Nephron progenitor cell (in vitro differentiated cells): Measurements from ENCODE around the gene LRRC34.

Experiments used
- DNase-seq: peaks from one replicate; pipeline ENCODE4 v3.0.0; 2021
- H3K27ac Mint-ChIP-seq: 2 replicates; pipeline ENCODE4 v1.8.0; 2021; ENCODE audit warnings: mild to moderate bottlenecking, moderate library complexity, mixed read lengths
- H3K27me3 Mint-ChIP-seq: 2 replicates; pipeline ENCODE4 v1.8.0; 2021; ENCODE audit warnings: mild to moderate bottlenecking, low read depth, mixed read lengths; ENCODE audit not compliant: poor library complexity
- H3K36me3 Mint-ChIP-seq: 2 replicates; pipeline ENCODE4 v1.8.0; 2021; ENCODE audit warnings: low read depth, mixed read lengths
- H3K4me1 Mint-ChIP-seq: 2 replicates; pipeline ENCODE4 v1.8.0; 2021; ENCODE audit warnings: mixed read lengths
- H3K4me3 Mint-ChIP-seq: 2 replicates; pipeline ENCODE4 v1.8.0; 2021; ENCODE audit warnings: mild to moderate bottlenecking, moderate library complexity, mixed read lengths
- H3K9me3 Mint-ChIP-seq: 2 replicates; pipeline ENCODE4 v1.8.0; 2021; ENCODE audit warnings: mild to moderate bottlenecking, moderate library complexity, mixed read lengths
- TF ChIP-seq, protein P1 (sequence below): fragments of 200-600 bp; sonication (generic); IDR thresholded peaks from 2 replicates; pipeline ENCODE4 v1.5.0; 2021; ENCODE audit warnings: antibody characterized with exemption

The LRRC34 gene

DNA sequence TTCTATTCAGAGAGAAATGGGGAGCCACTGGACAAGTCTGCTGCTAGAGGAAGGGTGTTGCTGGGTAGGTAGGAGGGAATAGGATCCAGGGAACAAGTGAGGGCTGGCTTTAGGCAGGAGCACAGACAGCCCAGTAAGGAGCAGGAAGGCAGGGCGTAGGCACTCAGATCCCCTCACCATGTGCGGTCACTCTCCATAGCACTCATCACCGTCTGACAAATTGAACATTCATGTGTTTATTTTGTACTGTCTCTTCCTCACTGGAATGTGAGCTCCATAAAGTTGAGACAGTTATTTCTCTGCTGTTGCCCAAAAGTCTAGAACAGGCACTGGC is 24.2 kb upstream of the LRRC34 start:
- TF ChIP-seq, protein P1, sequence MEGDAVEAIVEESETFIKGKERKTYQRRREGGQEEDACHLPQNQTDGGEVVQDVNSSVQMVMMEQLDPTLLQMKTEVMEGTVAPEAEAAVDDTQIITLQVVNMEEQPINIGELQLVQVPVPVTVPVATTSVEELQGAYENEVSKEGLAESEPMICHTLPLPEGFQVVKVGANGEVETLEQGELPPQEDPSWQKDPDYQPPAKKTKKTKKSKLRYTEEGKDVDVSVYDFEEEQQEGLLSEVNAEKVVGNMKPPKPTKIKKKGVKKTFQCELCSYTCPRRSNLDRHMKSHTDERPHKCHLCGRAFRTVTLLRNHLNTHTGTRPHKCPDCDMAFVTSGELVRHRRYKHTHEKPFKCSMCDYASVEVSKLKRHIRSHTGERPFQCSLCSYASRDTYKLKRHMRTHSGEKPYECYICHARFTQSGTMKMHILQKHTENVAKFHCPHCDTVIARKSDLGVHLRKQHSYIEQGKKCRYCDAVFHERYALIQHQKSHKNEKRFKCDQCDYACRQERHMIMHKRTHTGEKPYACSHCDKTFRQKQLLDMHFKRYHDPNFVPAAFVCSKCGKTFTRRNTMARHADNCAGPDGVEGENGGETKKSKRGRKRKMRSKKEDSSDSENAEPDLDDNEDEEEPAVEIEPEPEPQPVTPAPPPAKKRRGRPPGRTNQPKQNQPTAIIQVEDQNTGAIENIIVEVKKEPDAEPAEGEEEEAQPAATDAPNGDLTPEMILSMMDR = no peak
- Mint-ChIP-seq H3K27me3 (peaks cover 4% of the 10 kb centered on the region), H3K4me3 (no peak overlapping the region), H3K36me3 (no peaks in the 10 kb centered on the region), H3K27ac (peak overlapping the region; percentile 74), H3K4me1 (peaks cover 33% of the 10 kb centered on the region), H3K9me3 (no peaks in the 10 kb centered on the region)
- DNase-seq = no peak

DNA sequence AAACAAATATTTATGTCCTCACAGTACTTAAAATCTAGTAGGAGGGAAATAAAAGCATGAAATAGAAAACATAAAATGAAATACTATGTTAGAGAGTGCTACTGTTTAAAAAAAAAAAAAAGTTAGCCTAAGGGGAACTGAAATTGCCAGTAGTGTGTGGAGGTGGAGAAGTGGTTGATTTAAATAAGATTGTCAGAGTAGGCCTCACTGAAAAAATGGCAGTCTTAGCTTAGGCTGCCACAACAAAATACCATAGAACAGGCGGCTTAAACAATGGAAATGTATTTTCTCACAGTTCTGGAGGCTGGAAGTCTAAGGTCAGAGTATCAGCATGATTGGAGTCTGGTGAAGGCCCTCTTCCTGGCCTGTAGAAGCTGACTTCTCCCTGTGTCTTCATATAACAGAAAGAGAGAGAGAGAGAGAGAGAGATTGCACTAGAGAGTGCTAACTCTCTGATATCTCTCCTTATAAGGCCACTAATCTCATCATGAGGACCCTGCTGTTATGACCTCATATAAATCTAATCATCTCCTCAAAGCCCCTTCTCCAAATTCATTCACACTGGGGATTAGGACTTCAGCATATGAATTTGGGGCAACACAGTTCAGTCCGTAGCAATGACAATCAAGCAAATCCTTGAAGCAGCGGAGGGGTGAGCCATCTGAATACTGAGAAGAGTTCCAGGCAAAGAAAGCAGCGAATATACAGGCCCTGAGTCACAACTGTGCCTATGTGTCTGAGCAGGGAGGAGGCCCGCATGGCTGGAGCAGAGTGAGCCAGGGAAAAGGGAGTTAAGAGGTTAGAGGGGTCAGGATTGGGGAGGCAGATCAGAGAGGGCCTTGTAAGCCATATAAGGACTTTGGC is 23.6 kb upstream of the LRRC34 start:
- TF ChIP-seq, protein P1 = no peak
- no peaks in the 10 kb centered on the region for H3K9me3 Mint-ChIP-seq
- DNase-seq = no peak

DNA sequence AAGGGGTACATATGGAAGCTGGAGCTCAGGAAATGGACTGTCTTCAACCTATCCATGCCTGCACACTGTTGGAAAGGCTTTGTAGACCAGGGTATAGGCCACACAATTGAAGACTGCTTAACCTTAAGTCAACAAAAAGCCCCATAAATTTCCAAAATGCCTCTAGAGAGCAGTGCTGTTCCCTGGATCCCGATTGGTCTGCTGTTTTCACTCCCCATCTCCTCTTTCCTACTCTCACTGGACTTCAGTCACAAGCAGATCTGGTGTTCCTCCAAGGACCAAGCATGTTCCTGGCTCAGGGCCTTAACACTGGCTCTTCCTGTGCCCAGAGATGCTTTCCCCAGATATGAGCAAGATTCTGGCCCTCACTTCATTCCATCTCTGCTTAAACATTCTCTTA is 22.8 kb upstream of the LRRC34 start:
- no peak for DNase-seq
- TF ChIP-seq, protein P1 = no peak
- no peaks in the 10 kb centered on the region for H3K9me3 Mint-ChIP-seq
- H3K27ac Mint-ChIP-seq = no peak overlapping the region
- peaks cover 23% of the 10 kb centered on the region for H3K4me1 Mint-ChIP-seq
- no peaks in the 10 kb centered on the region for H3K36me3 Mint-ChIP-seq
- peaks cover 4% of the 10 kb centered on the region for H3K27me3 Mint-ChIP-seq
- no peak overlapping the region for H3K4me3 Mint-ChIP-seq

More for the DNA sequence above, 23.6 kb upstream of the LRRC34 start:
- Mint-ChIP-seq H3K27me3 (peaks cover 4% of the 10 kb centered on the region), H3K4me1 (peaks cover 31% of the 10 kb centered on the region), H3K4me3 (no peak overlapping the region), H3K36me3 (no peaks in the 10 kb centered on the region), H3K27ac (peak overlapping the region; percentile 74)

DNA sequence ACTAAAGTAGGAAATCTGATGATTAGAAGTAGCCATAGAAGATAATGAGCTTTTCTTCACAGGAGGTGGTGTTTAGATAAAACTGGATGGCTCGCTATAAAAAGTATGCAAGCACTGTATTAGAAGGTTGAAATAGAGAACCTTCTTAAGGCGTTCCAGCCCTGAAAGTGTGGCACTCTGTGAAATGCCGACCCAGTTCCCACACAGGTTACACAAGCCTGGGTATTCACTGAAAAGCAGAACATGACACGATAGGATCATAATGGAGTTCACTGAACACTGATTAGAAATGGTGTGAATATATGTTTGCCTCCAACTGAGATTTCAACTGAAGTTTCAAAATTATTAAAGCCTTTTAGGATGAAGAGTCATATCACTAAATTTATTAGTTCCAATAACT is 15.0 kb upstream of the LRRC34 start:
- no peaks in the 10 kb centered on the region for H3K36me3 Mint-ChIP-seq
- H3K9me3 Mint-ChIP-seq = no peaks in the 10 kb centered on the region
- H3K4me1 Mint-ChIP-seq = no peaks in the 10 kb centered on the region
- no peak for DNase-seq
- H3K4me3 Mint-ChIP-seq = no peak overlapping the region
- no peak overlapping the region for H3K27ac Mint-ChIP-seq
- TF ChIP-seq, protein P1 = no peak
- no peaks in the 10 kb centered on the region for H3K27me3 Mint-ChIP-seq

DNA sequence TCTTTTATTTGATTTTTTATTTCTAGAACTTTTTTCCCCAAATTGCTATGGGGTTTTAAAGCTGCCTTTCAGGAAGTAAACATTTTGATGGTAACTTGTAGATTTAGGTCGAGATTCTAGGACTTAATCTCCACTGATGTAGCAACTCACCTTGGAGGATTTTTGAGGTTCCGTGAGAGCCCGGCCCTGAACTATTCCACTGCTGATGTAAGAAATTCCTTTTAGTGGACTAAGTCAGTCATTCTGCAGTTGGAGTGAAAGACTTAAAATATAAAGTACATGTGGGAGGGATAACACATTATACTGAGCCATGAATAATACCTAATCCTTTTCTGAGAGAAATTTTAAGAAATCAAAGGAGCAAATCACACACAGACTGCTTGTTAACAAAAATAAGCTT is 12.6 kb upstream of the LRRC34 start:
- H3K27ac Mint-ChIP-seq = no peak overlapping the region
- TF ChIP-seq, protein P1 = no peak
- H3K4me3 Mint-ChIP-seq = no peak overlapping the region
- H3K36me3 Mint-ChIP-seq = no peaks in the 10 kb centered on the region
- H3K4me1 Mint-ChIP-seq = peaks cover 9% of the 10 kb centered on the region
- H3K9me3 Mint-ChIP-seq = no peaks in the 10 kb centered on the region
- no peaks in the 10 kb centered on the region for H3K27me3 Mint-ChIP-seq
- no peak for DNase-seq

DNA sequence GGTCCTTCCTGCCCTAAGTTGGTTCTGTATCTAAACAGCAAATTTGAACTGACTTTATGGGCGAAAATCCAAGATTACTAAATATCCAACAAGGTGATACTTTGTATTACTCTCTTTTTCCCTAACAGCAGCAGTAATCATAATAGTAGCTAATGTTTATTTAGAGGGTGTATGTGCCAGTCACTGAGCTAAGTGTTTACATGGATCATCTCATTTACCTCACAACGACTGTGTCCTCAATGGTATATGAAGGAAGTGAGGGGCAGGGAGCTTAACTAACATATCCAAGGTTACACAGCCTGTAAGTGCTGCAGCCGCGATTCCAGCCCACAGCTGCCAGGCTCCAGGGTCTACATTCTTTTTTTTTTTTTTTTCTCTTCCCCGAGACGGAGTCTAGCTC is 10.3 kb upstream of the LRRC34 start:
- Mint-ChIP-seq H3K9me3 (no peaks in the 10 kb centered on the region), H3K36me3 (no peaks in the 10 kb centered on the region), H3K4me1 (peaks cover 14% of the 10 kb centered on the region), H3K27ac (no peak overlapping the region), H3K4me3 (no peak overlapping the region), H3K27me3 (no peaks in the 10 kb centered on the region)
- TF ChIP-seq, protein P1 = no peak
- DNase-seq = no peak
